MM.1S (cell line): ENCODE measurements around the gene ACTR3C.

Experiments
- CTCF ChIP-seq: fragments of 300-600 bp; sonication (generic); IDR thresholded peaks from 2 replicates; pipeline ENCODE4 v1.5.1; 2016; ENCODE audit warnings: antibody characterized with exemption, low read length, mixed read lengths
- EZH2phosphoT487 ChIP-seq: fragments of 300-600 bp; sonication (generic); IDR thresholded peaks from 2 replicates; pipeline ENCODE4 v1.6.1; 2018; ENCODE audit warnings: antibody characterized with exemption, low read length

- no peak for TF ChIP-seq CTCF
- TF ChIP-seq EZH2phosphoT487, result no peak
Observed at GRCh38 chr7:150336746-150337145, 13.4 kb upstream of the ACTR3C start.
